HEK293 (cell line): ENCODE measurements around the gene DPEP3.

Source experiments
- BCL11B ChIP-seq: fragments of 450-650 bp; formaldehyde crosslinking; IDR thresholded peaks from 2 replicates; pipeline ENCODE4 v1.5.1; 2016; ENCODE audit warnings: low read depth, missing biosample characterization, missing genetic modification characterization
- IKZF3 ChIP-seq: fragments of 450-650 bp; IDR thresholded peaks from 2 replicates; pipeline ENCODE4 v1.5.0; 2018; ENCODE audit warnings: missing biosample characterization, mild to moderate bottlenecking, missing genetic modification characterization, moderate library complexity
- SCRT1 ChIP-seq: fragments of 450-650 bp; formaldehyde crosslinking; IDR thresholded peaks from 2 replicates; pipeline ENCODE4 v1.5.1; 2016; ENCODE audit warnings: missing biosample characterization, missing genetic modification characterization, borderline replicate concordance
- SP7 ChIP-seq: fragments of 450-650 bp; formaldehyde crosslinking; IDR thresholded peaks from 2 replicates; pipeline ENCODE4 v1.5.1; 2016; ENCODE audit warnings: missing biosample characterization, missing genetic modification characterization
- ZNF248 ChIP-seq: fragments of 450-650 bp; formaldehyde crosslinking; IDR thresholded peaks from 2 replicates; pipeline ENCODE4 v1.5.1; 2017; ENCODE audit warnings: missing biosample characterization, missing genetic modification characterization
- ZNF549 ChIP-seq: fragments of 450-650 bp; IDR thresholded peaks from 2 replicates; pipeline ENCODE4 v1.5.1; 2018; ENCODE audit warnings: missing biosample characterization, missing genetic modification characterization, mild to moderate bottlenecking, inconsistent platforms, moderate library complexity
- ZNF561 ChIP-seq: fragments of 450-650 bp; IDR thresholded peaks from 2 replicates; pipeline ENCODE4 v1.5.1; 2018; ENCODE audit warnings: missing biosample characterization, missing genetic modification characterization, borderline replicate concordance
- ZNF629 ChIP-seq: fragments of 450-650 bp; formaldehyde crosslinking; IDR thresholded peaks from 2 replicates; pipeline ENCODE4 v1.5.1; 2017; ENCODE audit warnings: missing biosample characterization, missing genetic modification characterization
- ZNF660 ChIP-seq: fragments of 450-650 bp; IDR thresholded peaks from 2 replicates; pipeline ENCODE4 v1.5.1; 2018; ENCODE audit warnings: missing biosample characterization, mild to moderate bottlenecking, missing genetic modification characterization
- TF ChIP-seq, protein P1 (sequence below): fragments of 450-650 bp; formaldehyde crosslinking; IDR thresholded peaks from 2 replicates; pipeline ENCODE4 v1.5.1; 2016; ENCODE audit warnings: missing biosample characterization, missing genetic modification characterization
- TF ChIP-seq, protein P2 (sequence below): fragments of 450-650 bp; formaldehyde crosslinking; IDR thresholded peaks from 2 replicates; pipeline ENCODE4 v1.5.1; 2016; ENCODE audit warnings: missing biosample characterization, missing genetic modification characterization
- TF ChIP-seq, protein P3 (sequence below): fragments of 450-650 bp; formaldehyde crosslinking; IDR thresholded peaks from 2 replicates; pipeline ENCODE4 v1.5.1; 2016; ENCODE audit warnings: missing biosample characterization, missing genetic modification characterization
- TF ChIP-seq, protein P4 (sequence below): fragments of 450-650 bp; formaldehyde crosslinking; IDR thresholded peaks from 2 replicates; pipeline ENCODE4 v1.5.1; 2016; ENCODE audit warnings: missing biosample characterization, missing genetic modification characterization
- TF ChIP-seq, protein P5 (sequence below): fragments of 450-650 bp; formaldehyde crosslinking; IDR thresholded peaks from 2 replicates; pipeline ENCODE4 v1.5.1; 2016; ENCODE audit warnings: missing biosample characterization, missing genetic modification characterization

The DPEP3 gene

DNA sequence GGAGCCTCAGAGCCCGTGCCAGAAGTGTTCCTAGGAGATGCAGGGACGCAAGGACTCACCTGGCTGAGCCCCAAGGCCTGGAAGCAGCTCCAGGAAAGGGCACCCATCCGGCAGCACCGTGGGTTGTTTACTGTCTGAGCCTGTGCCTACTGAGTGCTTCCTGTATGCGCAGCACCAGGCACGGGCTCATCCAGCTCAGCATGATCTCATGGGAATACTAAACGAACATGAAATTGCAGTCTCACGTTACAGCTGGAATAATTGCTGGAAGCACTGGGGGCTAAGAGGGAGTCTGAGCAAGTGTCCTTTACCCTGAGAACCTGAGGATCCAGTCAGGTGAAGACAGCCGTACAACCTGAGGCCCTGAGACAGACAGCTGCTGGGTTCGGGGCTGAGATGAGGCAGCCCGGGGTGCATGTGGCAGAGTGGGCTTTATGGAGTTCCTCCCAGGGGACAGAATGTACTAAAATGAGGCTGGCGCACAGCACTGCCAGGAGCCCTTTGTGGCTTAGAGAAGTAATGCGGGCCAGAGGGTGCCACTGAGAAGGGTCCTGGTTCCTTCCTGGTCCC lies 54.0 kb downstream of the DPEP3 start (continued):
- TF ChIP-seq SCRT1 (tag by site-specific recombination) (0 out of 2 replicates have a peak, but pooled peaks have one; percentile 10), ZNF549 (tag by site-specific recombination) (no peak), BCL11B (tag by site-specific recombination) (no peak), SP7 (peak; percentile 76), IKZF3 (peak; percentile 68; the same call in 1 of the 2 replicates), ZNF660 (tag by site-specific recombination) (peak; percentile 68), ZNF629 (tag by site-specific recombination) (peak; percentile 70; the same call in 1 of the 2 replicates), ZNF248 (tag by site-specific recombination) (no peak), ZNF561 (peak; percentile 68; the same call in 1 of the 2 replicates)
- TF ChIP-seq, protein P1, sequence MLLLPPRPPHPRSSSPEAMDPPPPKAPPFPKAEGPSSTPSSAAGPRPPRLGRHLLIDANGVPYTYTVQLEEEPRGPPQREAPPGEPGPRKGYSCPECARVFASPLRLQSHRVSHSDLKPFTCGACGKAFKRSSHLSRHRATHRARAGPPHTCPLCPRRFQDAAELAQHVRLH (tag by site-specific recombination) = peak; percentile 53; the same call in 1 of the 2 replicates
- TF ChIP-seq, protein P2, sequence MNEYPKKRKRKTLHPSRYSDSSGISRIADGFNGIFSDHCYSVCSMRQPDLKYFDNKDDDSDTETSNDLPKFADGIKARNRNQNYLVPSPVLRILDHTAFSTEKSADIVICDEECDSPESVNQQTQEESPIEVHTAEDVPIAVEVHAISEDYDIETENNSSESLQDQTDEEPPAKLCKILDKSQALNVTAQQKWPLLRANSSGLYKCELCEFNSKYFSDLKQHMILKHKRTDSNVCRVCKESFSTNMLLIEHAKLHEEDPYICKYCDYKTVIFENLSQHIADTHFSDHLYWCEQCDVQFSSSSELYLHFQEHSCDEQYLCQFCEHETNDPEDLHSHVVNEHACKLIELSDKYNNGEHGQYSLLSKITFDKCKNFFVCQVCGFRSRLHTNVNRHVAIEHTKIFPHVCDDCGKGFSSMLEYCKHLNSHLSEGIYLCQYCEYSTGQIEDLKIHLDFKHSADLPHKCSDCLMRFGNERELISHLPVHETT (tag by site-specific recombination) = 0 out of 2 replicates have a peak, but pooled peaks have one; percentile 44
- TF ChIP-seq, protein P3, sequence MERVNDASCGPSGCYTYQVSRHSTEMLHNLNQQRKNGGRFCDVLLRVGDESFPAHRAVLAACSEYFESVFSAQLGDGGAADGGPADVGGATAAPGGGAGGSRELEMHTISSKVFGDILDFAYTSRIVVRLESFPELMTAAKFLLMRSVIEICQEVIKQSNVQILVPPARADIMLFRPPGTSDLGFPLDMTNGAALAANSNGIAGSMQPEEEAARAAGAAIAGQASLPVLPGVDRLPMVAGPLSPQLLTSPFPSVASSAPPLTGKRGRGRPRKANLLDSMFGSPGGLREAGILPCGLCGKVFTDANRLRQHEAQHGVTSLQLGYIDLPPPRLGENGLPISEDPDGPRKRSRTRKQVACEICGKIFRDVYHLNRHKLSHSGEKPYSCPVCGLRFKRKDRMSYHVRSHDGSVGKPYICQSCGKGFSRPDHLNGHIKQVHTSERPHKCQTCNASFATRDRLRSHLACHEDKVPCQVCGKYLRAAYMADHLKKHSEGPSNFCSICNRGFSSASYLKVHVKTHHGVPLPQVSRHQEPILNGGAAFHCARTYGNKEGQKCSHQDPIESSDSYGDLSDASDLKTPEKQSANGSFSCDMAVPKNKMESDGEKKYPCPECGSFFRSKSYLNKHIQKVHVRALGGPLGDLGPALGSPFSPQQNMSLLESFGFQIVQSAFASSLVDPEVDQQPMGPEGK (tag by site-specific recombination) = peak; percentile 87
- TF ChIP-seq, protein P4, sequence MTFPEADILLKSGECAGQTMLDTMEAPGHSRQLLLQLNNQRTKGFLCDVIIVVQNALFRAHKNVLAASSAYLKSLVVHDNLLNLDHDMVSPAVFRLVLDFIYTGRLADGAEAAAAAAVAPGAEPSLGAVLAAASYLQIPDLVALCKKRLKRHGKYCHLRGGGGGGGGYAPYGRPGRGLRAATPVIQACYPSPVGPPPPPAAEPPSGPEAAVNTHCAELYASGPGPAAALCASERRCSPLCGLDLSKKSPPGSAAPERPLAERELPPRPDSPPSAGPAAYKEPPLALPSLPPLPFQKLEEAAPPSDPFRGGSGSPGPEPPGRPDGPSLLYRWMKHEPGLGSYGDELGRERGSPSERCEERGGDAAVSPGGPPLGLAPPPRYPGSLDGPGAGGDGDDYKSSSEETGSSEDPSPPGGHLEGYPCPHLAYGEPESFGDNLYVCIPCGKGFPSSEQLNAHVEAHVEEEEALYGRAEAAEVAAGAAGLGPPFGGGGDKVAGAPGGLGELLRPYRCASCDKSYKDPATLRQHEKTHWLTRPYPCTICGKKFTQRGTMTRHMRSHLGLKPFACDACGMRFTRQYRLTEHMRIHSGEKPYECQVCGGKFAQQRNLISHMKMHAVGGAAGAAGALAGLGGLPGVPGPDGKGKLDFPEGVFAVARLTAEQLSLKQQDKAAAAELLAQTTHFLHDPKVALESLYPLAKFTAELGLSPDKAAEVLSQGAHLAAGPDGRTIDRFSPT = peak; percentile 70; the same call in 1 of the 2 replicates
- TF ChIP-seq, protein P5, sequence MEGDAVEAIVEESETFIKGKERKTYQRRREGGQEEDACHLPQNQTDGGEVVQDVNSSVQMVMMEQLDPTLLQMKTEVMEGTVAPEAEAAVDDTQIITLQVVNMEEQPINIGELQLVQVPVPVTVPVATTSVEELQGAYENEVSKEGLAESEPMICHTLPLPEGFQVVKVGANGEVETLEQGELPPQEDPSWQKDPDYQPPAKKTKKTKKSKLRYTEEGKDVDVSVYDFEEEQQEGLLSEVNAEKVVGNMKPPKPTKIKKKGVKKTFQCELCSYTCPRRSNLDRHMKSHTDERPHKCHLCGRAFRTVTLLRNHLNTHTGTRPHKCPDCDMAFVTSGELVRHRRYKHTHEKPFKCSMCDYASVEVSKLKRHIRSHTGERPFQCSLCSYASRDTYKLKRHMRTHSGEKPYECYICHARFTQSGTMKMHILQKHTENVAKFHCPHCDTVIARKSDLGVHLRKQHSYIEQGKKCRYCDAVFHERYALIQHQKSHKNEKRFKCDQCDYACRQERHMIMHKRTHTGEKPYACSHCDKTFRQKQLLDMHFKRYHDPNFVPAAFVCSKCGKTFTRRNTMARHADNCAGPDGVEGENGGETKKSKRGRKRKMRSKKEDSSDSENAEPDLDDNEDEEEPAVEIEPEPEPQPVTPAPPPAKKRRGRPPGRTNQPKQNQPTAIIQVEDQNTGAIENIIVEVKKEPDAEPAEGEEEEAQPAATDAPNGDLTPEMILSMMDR = peak; percentile 43
- TF ChIP-seq, all 188 proteins: peak for 29
